ENCODE data around the gene LETM1.

The LETM1 gene

DNA sequence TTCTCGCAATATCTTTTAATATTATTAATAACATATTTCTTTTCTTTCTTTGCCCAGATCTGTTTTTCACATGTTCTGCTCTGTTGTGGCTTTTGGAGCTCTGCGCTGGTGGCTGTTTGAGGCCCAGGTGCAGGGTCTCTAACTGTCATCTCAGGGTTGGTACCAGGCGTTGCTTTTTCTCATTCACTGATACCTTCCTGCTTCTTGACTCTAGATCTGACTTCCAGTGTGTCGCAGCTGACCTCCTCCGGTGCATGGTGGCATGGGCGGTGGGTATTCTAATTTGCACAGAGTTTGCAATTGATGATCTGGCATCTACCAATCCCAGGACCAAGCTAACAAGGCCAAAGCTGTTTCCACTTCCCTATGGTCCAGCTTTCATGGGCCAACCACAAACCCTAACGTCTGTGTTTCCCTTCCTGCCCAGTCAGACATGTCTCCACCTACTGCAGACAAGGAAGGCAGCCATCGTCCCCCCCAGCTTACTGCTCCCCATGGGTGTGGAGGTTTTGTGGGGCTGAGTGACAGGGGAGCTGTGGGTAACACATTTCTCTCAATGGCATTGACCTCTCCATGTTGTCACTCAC lies 25.2 kb downstream of the LETM1 start:
- TF ChIP-seq, protein P1, sequence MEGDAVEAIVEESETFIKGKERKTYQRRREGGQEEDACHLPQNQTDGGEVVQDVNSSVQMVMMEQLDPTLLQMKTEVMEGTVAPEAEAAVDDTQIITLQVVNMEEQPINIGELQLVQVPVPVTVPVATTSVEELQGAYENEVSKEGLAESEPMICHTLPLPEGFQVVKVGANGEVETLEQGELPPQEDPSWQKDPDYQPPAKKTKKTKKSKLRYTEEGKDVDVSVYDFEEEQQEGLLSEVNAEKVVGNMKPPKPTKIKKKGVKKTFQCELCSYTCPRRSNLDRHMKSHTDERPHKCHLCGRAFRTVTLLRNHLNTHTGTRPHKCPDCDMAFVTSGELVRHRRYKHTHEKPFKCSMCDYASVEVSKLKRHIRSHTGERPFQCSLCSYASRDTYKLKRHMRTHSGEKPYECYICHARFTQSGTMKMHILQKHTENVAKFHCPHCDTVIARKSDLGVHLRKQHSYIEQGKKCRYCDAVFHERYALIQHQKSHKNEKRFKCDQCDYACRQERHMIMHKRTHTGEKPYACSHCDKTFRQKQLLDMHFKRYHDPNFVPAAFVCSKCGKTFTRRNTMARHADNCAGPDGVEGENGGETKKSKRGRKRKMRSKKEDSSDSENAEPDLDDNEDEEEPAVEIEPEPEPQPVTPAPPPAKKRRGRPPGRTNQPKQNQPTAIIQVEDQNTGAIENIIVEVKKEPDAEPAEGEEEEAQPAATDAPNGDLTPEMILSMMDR (conservative IDR thresholded peaks at IDR 0.05), result no peak
- no peak overlapping the region for H3K27ac ChIP-seq

DNA sequence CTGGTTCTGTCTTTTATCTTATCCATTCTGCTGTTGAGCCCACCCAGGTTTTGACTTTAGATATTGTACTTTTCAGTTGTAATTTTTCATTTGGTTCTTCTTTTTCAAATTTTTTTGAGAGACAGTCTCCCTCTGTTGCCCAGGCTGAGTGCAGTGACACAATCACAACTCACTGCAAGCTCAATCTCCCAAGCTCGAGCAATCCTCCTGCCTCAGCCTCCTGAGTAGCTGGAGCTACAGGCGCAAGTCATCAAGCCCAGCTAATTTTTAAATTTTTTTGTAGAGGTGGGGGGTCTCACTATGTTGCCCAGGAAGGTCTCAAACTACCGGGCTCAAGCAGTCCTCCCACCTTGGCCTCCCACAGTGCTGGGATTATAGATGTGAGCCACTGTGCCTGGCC lies 25.7 kb downstream of the LETM1 start:
- no peak overlapping the region for H3K27ac ChIP-seq
- TF ChIP-seq, protein P1 (conservative IDR thresholded peaks at IDR 0.05), result no peak

DNA sequence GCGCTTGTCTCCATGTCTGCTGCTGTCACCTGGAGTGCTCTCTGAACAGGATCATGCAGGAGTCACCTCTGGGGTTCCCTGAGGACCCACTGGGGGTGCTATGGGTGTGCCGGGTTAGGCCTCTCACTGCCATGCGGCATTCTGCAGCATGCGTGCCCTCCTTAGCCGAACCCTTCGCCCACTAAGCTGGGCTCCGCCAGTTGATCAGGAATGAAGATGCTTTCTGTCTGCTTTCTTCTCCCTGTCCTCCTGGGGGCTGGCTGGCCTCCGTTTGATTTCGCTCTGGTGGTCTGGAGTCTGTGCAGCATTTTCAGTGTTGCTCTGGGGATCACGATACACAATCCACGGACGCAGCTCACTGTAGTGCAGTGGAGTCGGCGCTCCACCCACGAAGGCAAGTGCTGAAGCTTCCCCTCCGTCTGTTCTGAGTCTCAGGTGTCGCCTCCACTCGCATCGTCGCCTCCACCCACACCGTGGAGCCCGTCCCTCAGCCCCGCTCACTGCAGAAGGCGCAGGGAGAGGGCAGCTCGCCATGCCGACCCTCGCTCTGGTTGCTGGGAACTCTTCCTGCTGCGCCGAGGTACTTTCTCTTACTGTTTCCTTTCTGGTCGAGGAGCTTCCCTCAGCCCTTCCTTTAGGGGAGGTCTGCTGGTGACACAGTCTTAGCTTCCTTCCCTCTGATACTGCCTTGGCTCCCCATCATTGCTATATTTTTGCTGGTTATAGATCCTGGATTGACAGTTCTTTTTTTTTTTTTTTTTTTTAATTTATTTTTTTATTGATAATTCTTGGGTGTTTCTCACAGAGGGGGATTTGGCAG lies 29.2 kb downstream of the LETM1 start:
- TF ChIP-seq, protein P1 (conservative IDR thresholded peaks at IDR 0.05), result no peak
- no peak overlapping the region for H3K27ac ChIP-seq

DNA sequence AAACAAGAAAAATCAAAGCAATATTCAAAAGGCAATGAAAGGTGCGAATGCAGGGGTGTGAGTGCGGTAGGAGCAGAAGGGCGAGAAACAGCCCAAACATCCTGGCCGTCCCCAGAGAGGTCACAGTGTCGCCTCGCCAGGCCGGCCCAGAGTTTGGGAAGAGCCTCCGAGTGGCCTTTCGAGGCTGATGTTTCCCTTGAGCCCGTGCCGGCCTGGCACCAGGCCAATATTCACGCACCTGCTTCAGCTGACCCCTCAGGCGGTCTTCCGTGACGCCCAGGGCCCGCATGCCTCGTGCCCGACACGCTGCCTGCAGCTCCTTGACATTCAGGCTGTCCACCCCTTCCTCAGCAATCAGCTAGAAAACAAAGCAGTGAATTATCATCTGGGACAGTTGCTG lies 30.6 kb downstream of the LETM1 start:
- H3K27ac ChIP-seq, result no peak overlapping the region
- TF ChIP-seq, protein P1 (conservative IDR thresholded peaks at IDR 0.05), result no peak

DNA sequence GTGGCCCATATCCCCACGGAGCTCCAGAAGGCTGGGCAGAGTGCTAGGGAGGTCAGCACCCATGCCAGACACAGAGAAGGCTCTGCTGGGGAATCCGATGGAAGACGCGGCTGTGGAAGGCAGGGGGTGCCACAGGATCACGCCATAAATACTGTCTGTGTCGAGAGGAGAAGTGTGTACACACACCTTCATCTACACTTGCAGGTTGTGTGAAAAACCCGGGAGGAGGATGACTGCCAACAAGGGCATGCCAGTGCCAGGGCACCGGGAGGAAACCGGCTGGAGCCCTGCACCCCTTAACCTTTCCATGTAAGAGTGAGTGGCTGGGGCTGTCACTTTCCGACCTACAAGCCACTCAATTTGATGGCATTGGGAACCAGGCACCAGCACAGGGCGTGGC lies 31.2 kb downstream of the LETM1 start:
- TF ChIP-seq, protein P1 (conservative IDR thresholded peaks at IDR 0.05), result no peak
- no peak overlapping the region for H3K27ac ChIP-seq

DNA sequence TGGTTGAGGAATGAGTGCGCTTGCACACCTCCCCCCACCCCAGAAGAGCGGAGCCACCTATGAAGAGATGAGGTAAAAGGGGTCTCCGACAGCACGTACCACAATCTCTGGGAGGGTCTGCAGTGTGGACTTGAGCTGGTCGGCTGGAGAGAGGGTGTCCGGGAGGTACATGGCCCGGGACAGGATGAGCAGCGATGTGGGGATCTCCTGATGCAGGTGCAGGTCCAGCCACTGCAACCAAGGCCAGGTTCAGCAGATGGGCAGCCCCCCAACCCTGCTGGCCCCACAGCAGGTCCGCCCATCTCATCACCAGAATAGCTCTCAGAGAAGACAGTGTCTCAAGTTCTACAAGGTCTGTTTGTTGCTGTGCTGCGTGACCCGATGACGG lies 32.4 kb downstream of the LETM1 start:
- TF ChIP-seq, protein P1 (conservative IDR thresholded peaks at IDR 0.05), result no peak
- H3K27ac ChIP-seq, result no peak overlapping the region

DNA sequence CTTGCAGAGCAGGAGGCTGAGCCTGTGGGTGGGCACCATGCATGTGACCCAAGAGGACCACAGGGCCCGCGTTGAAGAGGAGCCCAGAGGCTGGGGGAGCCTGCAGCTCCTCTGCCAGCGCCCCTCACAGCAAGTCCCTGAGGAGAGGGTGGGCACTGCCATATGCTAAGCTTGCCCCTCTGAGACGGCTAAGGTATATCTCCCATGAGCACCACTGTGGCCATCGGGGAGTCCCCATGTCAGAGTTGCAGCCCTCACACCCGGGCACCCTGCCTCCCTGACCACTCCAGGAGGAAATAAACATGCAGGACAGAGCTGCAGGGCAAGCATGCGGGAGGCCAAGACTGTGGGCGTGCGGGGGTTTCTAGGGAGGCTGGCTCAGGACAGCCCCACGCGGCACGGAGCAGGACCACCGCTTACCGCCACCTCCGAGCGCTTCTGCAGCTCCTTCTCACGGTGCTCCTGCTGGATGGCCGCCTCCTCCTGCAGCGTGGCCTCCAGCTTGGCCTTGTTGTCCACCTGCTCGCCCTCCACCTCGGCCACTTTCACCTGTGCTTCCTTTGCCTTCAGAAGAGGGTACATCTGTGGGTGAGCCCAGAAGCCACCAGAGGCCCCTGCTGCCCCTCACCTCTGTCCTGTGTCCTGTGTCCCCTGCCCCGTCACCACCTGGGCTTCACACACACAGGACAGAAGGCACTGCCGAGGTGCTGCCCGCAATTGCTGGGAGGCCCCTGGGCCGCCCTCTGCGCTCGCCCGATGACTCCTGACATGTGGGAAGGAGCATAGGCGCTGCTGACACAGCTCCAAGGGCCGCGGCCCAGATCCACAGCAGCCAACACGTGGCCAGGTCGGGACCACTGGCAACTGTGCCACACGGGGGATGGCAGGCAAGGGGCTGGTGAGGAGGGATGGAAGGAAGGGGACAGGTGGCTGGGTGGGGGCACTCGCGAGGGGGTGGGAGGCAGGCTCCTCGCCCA lies 33.1 kb downstream of the LETM1 start:
- H3K27ac ChIP-seq, result no peak overlapping the region; the same call in 1 of the 2 replicates
- TF ChIP-seq, protein P1 (conservative IDR thresholded peaks at IDR 0.05), result no peak
